GM12891 (cell line): ENCODE measurements around the gene PDIA5.
A peak's percentile ranks its signal among the peaks of the same experiment; 100 is the strongest.

Source experiments
- DNase-seq: peaks from one replicate; pipeline ENCODE4 v3.0.0; 2011; ENCODE audit warnings: low spot score; ENCODE audit not compliant: insufficient read length
- FAIRE-seq: peaks from 2 replicates; lab custom pipeline; 2011; peaks lifted over from hg19 to GRCh38; lab: Jason Lieb, UNC
- PAX5 ChIP-seq: IDR thresholded peaks from 2 replicates; pipeline ENCODE4 v1.6.1; 2011; ENCODE audit warnings: low read length, moderate library complexity, mild to moderate bottlenecking; ENCODE audit not compliant: insufficient read depth, severe bottlenecking
- POLR2A ChIP-seq: IDR thresholded peaks from 2 replicates; pipeline ENCODE4 v1.6.1; 2011; ENCODE audit warnings: low read depth, low read length, control low read depth
- POLR2AphosphoS5 ChIP-seq: IDR thresholded peaks from 2 replicates; pipeline ENCODE4 v1.6.1; 2011; ENCODE audit warnings: low read depth, low read length, control low read depth
- POU2F2 ChIP-seq: IDR thresholded peaks from 2 replicates; pipeline ENCODE4 v1.6.1; 2011; ENCODE audit warnings: low read depth, mild to moderate bottlenecking, control low read depth, low read length, moderate library complexity
- SPI1 ChIP-seq: IDR thresholded peaks from 2 replicates; pipeline ENCODE4 v1.6.1; 2011; ENCODE audit warnings: low read depth, low read length, control low read depth
- TAF1 ChIP-seq: IDR thresholded peaks from 2 replicates; pipeline ENCODE4 v1.6.1; 2011; ENCODE audit warnings: low read depth, low read length, control low read depth

Gene PDIA5

DNA sequence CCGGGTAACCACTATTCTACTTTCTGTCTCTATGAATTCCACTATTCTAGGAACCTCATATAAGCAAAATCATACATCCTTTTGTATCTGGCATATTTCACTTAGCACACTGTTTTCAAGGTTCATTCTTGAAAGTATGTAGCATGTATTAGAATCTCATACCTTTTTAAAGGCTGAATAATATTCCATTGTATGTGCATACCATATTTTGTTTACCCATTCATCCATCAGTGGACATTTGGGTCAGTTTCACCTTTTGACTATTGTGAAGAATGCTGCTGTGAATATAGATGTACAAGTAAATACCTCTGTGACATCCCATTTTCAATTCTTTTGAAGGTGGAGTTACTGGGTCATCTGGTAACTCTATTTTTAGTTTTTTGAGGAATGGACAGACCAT, 98.3 kb downstream of the PDIA5 start:
- no peak for FAIRE-seq
- no peak for DNase-seq
- TF ChIP-seq POLR2AphosphoS5, result no peak
- no peak for TF ChIP-seq POU2F2
- no peak for TF ChIP-seq TAF1
- no peak for TF ChIP-seq SPI1
- TF ChIP-seq PAX5, result no peak
- TF ChIP-seq POLR2A, result no peak

DNA sequence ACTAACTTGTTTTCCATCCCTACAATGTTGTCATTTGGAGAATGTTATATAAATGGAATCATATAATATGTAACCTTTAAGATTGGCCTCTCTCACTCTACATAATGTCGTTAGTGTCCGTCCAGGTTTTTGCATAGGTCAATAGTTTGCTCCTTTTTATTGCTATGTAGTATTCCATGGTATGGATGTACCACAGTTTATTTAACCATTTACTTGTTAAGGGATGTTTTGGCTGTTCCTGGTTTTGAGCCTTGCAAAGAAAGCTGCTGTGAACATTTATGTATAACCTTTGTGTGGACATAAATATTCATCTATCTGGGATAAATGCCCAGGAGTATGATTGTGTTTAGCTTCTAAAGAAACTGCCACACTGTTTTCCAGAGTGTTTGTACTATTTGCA, 100.9 kb downstream of the PDIA5 start:
- no peak for FAIRE-seq
- TF ChIP-seq TAF1 (no peak), SPI1 (no peak), POLR2AphosphoS5 (no peak), PAX5 (no peak), POU2F2 (no peak), POLR2A (no peak)

DNA sequence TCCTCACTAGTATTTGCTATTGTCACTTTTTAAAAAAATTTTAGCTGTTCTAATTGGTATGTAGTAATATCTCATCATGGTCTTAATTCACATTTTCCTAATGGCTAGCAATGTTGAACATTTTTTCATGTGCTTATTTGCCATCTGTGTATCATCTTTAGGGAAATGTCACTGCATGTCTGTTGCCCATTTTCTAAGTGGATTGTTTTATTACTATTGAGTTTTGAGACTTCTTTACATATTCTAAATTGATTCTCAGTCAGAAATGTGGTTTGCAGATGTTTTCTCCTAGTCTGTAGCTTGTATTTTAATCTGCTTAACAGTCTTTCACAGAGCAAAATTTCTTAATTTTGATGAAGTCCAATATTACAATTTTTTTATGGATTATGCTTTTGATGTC, 101.3 kb downstream of the PDIA5 start:
- FAIRE-seq (no peak), DNase-seq (no peak)
- no peak for TF ChIP-seq POLR2AphosphoS5
- TF ChIP-seq SPI1, result no peak
- no peak for TF ChIP-seq TAF1
- TF ChIP-seq PAX5, result no peak
- no peak for TF ChIP-seq POU2F2
- TF ChIP-seq POLR2A, result no peak

More for the DNA sequence above, 100.9 kb downstream of the PDIA5 start:
- DNase-seq, result no peak

DNA sequence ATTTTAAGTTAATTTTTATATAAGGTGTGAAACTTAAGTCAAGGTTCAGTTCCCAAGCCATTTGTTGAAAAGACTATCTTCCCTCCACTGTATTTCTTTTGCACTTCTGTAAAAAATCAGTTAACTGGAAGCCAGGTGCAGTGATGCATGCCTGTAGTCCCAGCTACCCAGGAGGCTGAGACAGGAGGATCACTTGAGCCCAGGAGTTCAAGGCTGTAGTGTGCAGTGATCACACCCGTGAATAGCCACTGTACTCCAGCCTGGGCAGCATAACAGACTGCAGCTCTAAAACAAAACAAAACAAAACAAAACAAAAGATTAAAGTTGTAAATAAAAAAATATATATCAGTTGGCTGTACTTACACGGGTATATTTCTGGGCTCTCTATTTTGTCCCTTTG, 101.8 kb downstream of the PDIA5 start:
- no peak for DNase-seq
- TF ChIP-seq SPI1 (no peak), POLR2AphosphoS5 (no peak), POU2F2 (no peak), POLR2A (no peak), TAF1 (no peak), PAX5 (no peak)
- peak; percentile 48 for FAIRE-seq

DNA sequence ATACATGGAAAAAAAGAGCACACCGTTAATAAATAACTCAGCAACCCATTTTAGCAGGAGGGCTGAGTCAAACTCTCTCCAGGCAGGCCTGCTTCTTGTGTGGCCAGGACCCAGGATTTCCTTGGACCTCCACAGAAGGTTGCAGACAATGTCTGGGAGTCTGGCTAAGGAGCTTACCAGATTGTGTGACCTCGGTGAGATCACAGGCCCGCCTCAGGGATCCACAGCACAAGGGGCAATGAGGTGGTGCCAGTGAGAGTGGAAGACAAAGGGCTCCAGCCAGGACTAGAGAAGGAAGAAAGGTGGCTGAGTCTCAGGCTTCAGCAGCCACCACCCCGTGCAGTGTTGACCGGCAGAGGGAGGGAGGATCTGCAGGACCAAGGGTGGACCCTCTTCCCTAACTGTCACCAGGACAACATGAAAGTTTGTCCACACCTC, 102.7 kb downstream of the PDIA5 start:
- no peak for TF ChIP-seq TAF1
- TF ChIP-seq PAX5, result no peak
- TF ChIP-seq POLR2A, result no peak
- TF ChIP-seq POU2F2, result no peak
- TF ChIP-seq POLR2AphosphoS5, result no peak
- TF ChIP-seq SPI1, result no peak
- FAIRE-seq, result no peak
- DNase-seq, result no peak

DNA sequence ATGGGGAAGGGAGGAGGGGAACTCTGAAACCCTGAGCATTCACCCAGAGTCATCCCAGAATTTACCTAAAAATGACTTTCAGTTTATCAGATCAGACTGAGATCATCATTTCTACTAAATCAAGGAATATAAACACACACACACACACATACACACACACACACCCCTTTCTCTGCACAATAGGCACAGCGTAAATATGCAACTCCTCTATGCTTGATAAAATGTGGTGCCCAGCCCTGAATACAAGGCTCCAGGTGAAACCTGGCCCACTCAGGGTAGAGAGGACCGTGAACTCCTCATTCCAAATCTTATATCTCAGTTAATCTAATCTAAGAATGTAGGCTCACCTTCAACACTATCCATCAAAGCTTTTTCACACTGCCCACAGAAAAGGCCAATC, 103.1 kb downstream of the PDIA5 start:
- DNase-seq (no peak), FAIRE-seq (no peak)
- TF ChIP-seq POU2F2 (no peak), PAX5 (no peak), SPI1 (no peak), POLR2AphosphoS5 (no peak), POLR2A (no peak), TAF1 (no peak)

DNA sequence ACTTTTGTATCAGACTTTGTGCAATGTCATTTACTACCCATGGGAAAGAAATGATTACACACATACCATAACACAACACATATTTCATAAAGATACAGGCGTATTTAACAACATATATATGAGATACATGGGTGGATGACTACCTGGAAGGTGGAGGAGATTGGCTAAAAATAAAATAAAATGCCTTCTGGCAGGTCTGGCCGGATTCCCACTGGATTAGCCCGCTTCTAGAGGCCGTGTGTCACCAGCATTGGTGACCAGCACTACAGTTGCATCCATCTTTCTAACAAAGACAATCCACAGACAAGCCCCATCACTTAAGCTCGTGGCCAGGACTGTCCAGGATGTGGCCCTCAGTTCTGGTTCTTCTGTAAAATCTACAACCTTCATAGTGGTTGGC, 114.0 kb downstream of the PDIA5 start:
- FAIRE-seq (peak; percentile 9), DNase-seq (no peak)

DNA sequence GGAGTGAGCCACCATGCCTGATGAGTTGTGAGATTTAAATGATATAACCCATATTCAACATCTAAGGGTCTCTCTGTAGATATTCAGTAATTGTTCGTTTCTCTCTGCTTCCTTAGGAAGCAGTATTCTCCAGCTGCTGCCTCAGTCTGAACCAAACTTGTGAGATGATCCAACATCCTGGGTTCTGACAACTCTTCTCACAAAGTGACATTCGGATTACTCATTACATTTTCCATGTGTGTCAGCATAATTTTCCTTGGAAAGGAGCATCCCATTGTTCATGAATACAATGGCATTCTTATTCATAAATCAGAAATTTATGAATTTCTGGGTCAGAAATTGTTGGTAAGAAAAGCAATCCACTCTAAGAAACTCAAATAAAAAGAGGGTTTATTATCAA, 119.9 kb downstream of the PDIA5 start:
- DNase-seq, result no peak
- FAIRE-seq, result no peak
- TF ChIP-seq POLR2A (no peak), SPI1 (no peak), POU2F2 (no peak), PAX5 (no peak), TAF1 (no peak), POLR2AphosphoS5 (no peak)

More for the DNA sequence above, 114.0 kb downstream of the PDIA5 start:
- TF ChIP-seq POLR2A (no peak), TAF1 (no peak), SPI1 (no peak), POU2F2 (no peak), PAX5 (no peak), POLR2AphosphoS5 (no peak)

DNA sequence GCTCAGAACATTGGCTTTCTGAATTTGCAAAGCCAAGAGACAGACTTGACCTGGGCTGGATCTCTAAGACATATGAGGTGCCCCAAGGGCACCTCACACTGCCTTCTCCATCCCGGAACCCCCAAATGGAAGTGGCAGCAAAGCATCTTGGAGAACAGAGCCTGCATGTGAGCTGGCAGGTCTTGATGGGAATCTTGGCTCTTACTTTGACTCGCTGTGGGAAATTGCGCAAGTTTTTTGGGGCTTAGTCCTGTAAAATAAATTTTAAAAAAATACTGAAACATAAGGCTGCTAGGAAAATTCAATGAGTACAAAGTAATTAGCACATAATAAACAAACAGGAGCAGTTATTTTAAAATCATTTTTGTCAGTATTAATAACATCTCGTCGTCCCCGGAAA, 121.2 kb downstream of the PDIA5 start:
- no peak for FAIRE-seq
- no peak for DNase-seq
- TF ChIP-seq SPI1, result no peak
- TF ChIP-seq POLR2AphosphoS5, result no peak
- no peak for TF ChIP-seq POLR2A
- no peak for TF ChIP-seq PAX5
- no peak for TF ChIP-seq TAF1
- no peak for TF ChIP-seq POU2F2

DNA sequence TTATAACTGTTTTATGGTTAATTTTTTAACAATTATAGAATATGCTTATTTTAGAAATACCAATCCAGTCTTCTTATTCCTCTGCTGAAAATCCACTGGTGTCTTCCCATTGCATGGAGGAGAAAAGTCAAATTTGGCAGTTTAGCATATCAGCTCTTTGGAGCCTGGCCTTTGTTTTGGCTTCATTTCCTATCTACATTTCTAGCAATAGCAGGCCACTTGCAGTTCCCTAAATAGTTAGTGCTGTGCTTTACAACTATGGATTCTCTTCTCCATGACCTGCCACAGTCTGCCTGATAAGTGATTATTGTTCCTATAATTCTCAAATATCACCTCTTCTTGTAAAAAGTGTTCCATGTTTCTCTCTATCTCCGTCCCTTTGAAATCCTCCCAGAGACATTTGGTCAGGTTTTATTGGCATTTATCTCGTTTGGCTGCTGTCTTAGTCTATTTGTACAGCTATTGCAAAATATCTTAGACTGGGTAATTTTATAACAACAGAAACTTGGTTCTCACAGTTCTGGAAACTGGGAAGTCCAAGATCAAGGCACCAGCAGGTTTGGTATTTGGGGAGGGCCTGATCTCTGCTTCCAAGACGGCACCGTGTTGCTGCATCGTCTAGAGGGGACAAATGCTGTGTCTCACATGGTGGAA, 126.8 kb downstream of the PDIA5 start:
- no peak for DNase-seq
- no peak for TF ChIP-seq POU2F2
- TF ChIP-seq POLR2AphosphoS5, result no peak
- no peak for FAIRE-seq
